Large intestine (tissue), 3 donors: Measurements from ENCODE around the gene ACSM6. TPM values are rescaled to one million over a fixed set of nuclear protein-coding genes. Genes with fewer than 3 reads are reported as not detected.

Source experiments
- DNase-seq, 2 donors: peaks; one replicate each; pipeline versions ENCODE4 v3.0.0 to v3.0.0-alpha.2; 2013
- H3K27ac ChIP-seq: one replicate; pipeline ENCODE4 v1.5.1; 2013; ENCODE audit warnings: low read length
- H3K27me3 ChIP-seq: 2 replicates; pipeline ENCODE4 v1.6.1; 2013; ENCODE audit warnings: low read length; ENCODE audit not compliant: control insufficient read depth, insufficient read depth
- H3K36me3 ChIP-seq: 2 replicates; pipeline ENCODE4 v1.6.1; 2013; ENCODE audit warnings: low read length; ENCODE audit not compliant: control insufficient read depth, insufficient read depth
- H3K4me1 ChIP-seq: one replicate; pipeline ENCODE4 v1.6.1; 2013; ENCODE audit warnings: low read length; ENCODE audit not compliant: control insufficient read depth, insufficient read depth
- H3K4me3 ChIP-seq: one replicate; pipeline ENCODE4 v1.5.1; 2013; ENCODE audit warnings: low read length
- H3K9me3 ChIP-seq: one replicate; pipeline ENCODE4 v1.6.1; 2013; ENCODE audit warnings: mild to moderate bottlenecking, low read depth, low read length, moderate library complexity; ENCODE audit not compliant: control insufficient read depth
- WGBS: methylation state at CpG from one replicate; pipeline ENCODE4 v1.1.5; 2013; ENCODE audit warnings: low lambda C conversion rate; ENCODE audit not compliant: insufficient coverage; 5-methylcytosine and 5-hydroxymethylcytosine counted together
- polyA plus RNA-seq: library from polyadenylated mRNA; unstranded; fragments of 120-200 nt; gene quantifications from one replicate; pipeline ENCODE4 v1.2.1, GENCODE V29; 2013

Gene ACSM6
- polyA plus RNA-seq, 1 donor: 0.06 TPM

- no CpG with 5 or more reads among the region's 1 CpG for WGBS
- Histone ChIP-seq H3K9me3 (peaks cover 9% of the 10 kb centered on the region), H3K27ac (no peak overlapping the region), H3K4me3 (no peak overlapping the region), H3K36me3 (peaks cover 44% of the 10 kb centered on the region), H3K27me3 (no peaks in the 10 kb centered on the region), H3K4me1 (peaks cover 16% of the 10 kb centered on the region)
- DNase-seq: no peak
These were observed 62.2 kb downstream of the ACSM6 start for GRCh38 chr10:95256268-95256667.

- no peak for DNase-seq
- peaks cover 21% of the 10 kb centered on the region for H3K4me1 ChIP-seq
- 97% methylated on average over 6 of the region's 7 CpGs for WGBS
- no peaks in the 10 kb centered on the region for H3K27me3 ChIP-seq
- no peak overlapping the region for H3K4me3 ChIP-seq
- H3K36me3 ChIP-seq: peaks cover 51% of the 10 kb centered on the region
- no peak overlapping the region for H3K27ac ChIP-seq
- peaks cover 9% of the 10 kb centered on the region for H3K9me3 ChIP-seq
These were observed 63.8 kb downstream of the ACSM6 start for GRCh38 chr10:95257849-95258248.

- no peaks in the 10 kb centered on the region for H3K27me3 ChIP-seq
- peaks cover 63% of the 10 kb centered on the region for H3K36me3 ChIP-seq
- peaks cover 6% of the 10 kb centered on the region for H3K9me3 ChIP-seq
- peak; percentile 78 to 81 for DNase-seq
- peak overlapping the region; percentile 96 for H3K27ac ChIP-seq
- no peak overlapping the region for H3K4me3 ChIP-seq
- no CpG with 5 or more reads among the region's 3 CpGs for WGBS
- peaks cover 42% of the 10 kb centered on the region for H3K4me1 ChIP-seq
These were observed 66.4 kb downstream of the ACSM6 start for GRCh38 chr10:95260397-95260881.

- peak overlapping the region; percentile 96 for H3K27ac ChIP-seq
- H3K27me3 ChIP-seq: no peaks in the 10 kb centered on the region
- no CpG with 5 or more reads among the region's 4 CpGs for WGBS
- no peak for DNase-seq
- H3K4me3 ChIP-seq: no peak overlapping the region
- H3K36me3 ChIP-seq: peaks cover 65% of the 10 kb centered on the region
- H3K4me1 ChIP-seq: peaks cover 48% of the 10 kb centered on the region
- peaks cover 6% of the 10 kb centered on the region for H3K9me3 ChIP-seq
These were observed 67.0 kb downstream of the ACSM6 start for GRCh38 chr10:95260909-95261552.

- Histone ChIP-seq H3K4me3 (no peak overlapping the region), H3K4me1 (peaks cover 53% of the 10 kb centered on the region), H3K36me3 (peaks cover 61% of the 10 kb centered on the region), H3K9me3 (no peaks in the 10 kb centered on the region), H3K27me3 (no peaks in the 10 kb centered on the region), H3K27ac (no peak overlapping the region)
- WGBS: no CpG with 5 or more reads among the region's 3 CpGs
- no peak for DNase-seq
These were observed 67.9 kb downstream of the ACSM6 start for GRCh38 chr10:95261926-95262325.

- Histone ChIP-seq H3K4me3 (no peak overlapping the region), H3K27ac (peak overlapping the region; percentile 87), H3K36me3 (peaks cover 56% of the 10 kb centered on the region), H3K4me1 (peaks cover 60% of the 10 kb centered on the region), H3K9me3 (no peaks in the 10 kb centered on the region), H3K27me3 (no peaks in the 10 kb centered on the region)
- WGBS: 60% methylated on average over 1 of the region's 5 CpGs
- DNase-seq: no peak
These were observed 68.9 kb downstream of the ACSM6 start for GRCh38 chr10:95262763-95263518.

GRCh38 chr10:95263864-95264226, 69.8 kb downstream of the ACSM6 start:
- 100% methylated on average over 2 of the region's 7 CpGs for WGBS
- DNase-seq: no peak
- peaks cover 61% of the 10 kb centered on the region for H3K36me3 ChIP-seq
- H3K4me3 ChIP-seq: no peak overlapping the region
- H3K27me3 ChIP-seq: no peaks in the 10 kb centered on the region
- peak overlapping the region; percentile 87 for H3K27ac ChIP-seq
- peaks cover 70% of the 10 kb centered on the region for H3K4me1 ChIP-seq
- no peaks in the 10 kb centered on the region for H3K9me3 ChIP-seq

GRCh38 chr10:95264227-95265051, 70.4 kb downstream of the ACSM6 start:
- peak overlapping the region; percentile 87 for H3K27ac ChIP-seq
- no peaks in the 10 kb centered on the region for H3K27me3 ChIP-seq
- peaks cover 59% of the 10 kb centered on the region for H3K36me3 ChIP-seq
- peak; percentile 55 to 78 for DNase-seq
- no peaks in the 10 kb centered on the region for H3K9me3 ChIP-seq
- 42% methylated on average over 4 of the region's 6 CpGs for WGBS
- H3K4me1 ChIP-seq: peaks cover 73% of the 10 kb centered on the region
- H3K4me3 ChIP-seq: no peak overlapping the region

- Histone ChIP-seq H3K4me1 (peaks cover 67% of the 10 kb centered on the region), H3K36me3 (peaks cover 61% of the 10 kb centered on the region), H3K9me3 (no peaks in the 10 kb centered on the region), H3K27ac (peak overlapping the region; percentile 81), H3K4me3 (no peak overlapping the region), H3K27me3 (no peaks in the 10 kb centered on the region)
- no peak for DNase-seq
- no CpG with 5 or more reads among the region's 8 CpGs for WGBS
These were observed 71.5 kb downstream of the ACSM6 start for GRCh38 chr10:95265572-95265971.

GRCh38 chr10:95266674-95267095, 72.6 kb downstream of the ACSM6 start:
- H3K4me3 ChIP-seq: no peak overlapping the region
- peak; percentile 91 to 97 for DNase-seq
- peak overlapping the region; percentile 87 for H3K27ac ChIP-seq
- H3K36me3 ChIP-seq: peaks cover 55% of the 10 kb centered on the region
- WGBS: 0% methylated on average over 1 of the region's 1 CpG
- no peaks in the 10 kb centered on the region for H3K27me3 ChIP-seq
- no peaks in the 10 kb centered on the region for H3K9me3 ChIP-seq
- H3K4me1 ChIP-seq: peaks cover 60% of the 10 kb centered on the region
